GM10266 (cell line): ENCODE data around the gene KMT2B.

ENCODE experiments used
- DNase-seq: peaks from one replicate; pipeline ENCODE4 v3.0.0; 2012; ENCODE audit errors: extremely low spot score
- TF ChIP-seq, protein P1 (sequence below): IDR thresholded peaks from 2 replicates; pipeline ENCODE4 v1.5.1; 2012; ENCODE audit warnings: mild to moderate bottlenecking, low read depth; ENCODE audit not compliant: control insufficient read depth, insufficient read depth; ENCODE audit errors: missing control alignments

Gene KMT2B

DNA sequence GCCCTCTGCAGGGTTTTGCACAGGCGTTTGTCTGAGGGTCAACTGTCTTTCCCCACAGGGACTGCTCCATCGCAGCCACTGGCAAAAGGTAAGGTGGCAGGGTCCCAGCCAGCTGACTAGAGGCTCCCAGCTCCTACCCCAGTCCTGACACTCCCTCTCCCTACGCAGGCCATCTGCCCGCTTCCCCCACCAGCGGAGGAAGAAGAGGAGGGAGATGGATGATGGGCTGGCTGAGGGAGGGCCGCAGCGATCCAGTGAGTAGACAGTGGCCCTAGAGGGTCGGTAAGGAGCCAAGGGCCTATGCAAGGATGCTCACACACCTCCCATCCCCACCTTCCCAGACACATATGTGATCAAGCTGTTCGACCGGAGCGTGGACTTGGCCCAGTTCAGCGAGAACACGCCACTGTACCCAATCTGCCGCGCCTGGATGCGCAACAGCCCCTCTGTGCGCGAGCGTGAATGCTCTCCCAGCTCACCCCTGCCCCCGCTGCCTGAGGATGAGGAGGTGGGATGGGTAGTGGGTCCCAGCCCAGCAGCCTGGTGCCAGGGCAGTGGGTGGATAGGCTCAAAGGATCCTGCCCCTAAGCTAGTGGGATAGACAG lies 35.0 kb downstream of the KMT2B start:
- DNase-seq = no peak
- TF ChIP-seq, protein P1, sequence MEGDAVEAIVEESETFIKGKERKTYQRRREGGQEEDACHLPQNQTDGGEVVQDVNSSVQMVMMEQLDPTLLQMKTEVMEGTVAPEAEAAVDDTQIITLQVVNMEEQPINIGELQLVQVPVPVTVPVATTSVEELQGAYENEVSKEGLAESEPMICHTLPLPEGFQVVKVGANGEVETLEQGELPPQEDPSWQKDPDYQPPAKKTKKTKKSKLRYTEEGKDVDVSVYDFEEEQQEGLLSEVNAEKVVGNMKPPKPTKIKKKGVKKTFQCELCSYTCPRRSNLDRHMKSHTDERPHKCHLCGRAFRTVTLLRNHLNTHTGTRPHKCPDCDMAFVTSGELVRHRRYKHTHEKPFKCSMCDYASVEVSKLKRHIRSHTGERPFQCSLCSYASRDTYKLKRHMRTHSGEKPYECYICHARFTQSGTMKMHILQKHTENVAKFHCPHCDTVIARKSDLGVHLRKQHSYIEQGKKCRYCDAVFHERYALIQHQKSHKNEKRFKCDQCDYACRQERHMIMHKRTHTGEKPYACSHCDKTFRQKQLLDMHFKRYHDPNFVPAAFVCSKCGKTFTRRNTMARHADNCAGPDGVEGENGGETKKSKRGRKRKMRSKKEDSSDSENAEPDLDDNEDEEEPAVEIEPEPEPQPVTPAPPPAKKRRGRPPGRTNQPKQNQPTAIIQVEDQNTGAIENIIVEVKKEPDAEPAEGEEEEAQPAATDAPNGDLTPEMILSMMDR = no peak

DNA sequence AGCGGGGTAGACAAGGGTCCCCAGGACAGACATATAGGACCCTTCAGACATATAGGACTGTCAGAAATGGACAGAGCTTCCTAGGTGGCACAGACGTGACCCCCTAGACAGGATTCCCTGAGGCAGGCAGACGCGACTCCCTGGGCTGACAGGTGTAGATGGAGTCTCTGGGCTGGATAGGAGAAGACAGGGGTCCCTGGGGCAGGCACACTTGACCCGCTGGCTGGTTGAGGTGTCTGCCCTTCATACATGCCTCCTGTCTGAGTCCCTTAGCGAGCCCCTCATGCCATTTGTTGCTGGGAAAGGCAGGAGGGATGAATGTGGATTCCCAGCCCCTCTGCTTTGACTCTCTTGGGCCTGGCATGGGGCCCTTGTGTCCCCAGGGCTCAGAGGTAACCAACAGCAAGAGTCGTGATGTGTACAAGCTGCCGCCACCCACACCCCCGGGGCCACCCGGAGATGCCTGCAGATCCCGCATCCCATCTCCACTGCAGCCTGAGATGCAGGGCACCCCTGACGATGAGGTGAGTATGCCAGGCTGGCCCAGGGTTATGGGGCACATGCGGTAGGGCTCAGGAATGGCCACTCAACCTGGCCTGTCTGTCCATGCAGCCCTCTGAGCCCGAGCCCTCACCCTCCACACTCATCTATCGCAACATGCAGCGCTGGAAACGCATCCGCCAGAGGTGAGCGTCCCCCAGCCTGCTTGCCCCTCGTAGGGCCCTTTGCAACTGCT lies 36.0 kb downstream of the KMT2B start:
- DNase-seq = no peak
- TF ChIP-seq, protein P1 = no peak

DNA sequence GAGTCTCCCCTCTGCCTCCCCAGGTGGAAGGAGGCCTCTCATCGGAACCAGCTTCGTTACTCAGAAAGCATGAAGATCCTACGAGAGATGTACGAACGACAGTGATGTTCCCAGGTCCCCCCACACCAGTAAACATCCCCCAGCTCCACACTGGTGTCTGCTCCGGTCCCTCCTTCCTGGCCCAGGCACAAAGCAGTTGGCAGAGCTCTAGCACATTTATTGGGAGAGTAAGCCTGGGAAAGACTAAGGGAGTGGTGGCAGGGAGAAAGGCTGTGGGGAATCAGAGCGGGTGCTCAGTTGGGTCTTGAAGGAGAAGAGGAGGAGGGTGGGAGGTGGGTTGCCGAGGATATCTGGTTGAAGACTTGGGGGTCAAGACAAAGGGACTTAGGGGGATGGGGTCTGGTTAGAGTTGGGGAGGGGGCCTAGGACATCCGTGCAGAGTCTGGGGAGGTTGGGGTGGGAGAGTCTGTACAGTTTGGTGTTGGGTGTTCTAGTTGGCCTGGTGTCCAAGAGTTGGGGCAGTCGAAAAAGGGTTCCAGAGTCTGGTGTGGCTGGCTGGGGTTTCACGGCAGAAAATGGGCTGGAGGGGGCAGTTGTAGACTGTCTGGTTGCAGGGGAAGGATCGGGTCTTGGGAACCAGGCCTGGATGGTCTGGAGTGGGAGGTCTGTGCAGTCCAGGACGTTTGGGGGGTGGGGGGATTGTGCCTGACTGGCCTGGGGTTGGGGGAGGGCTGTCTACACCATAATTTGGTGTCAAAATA lies 36.7 kb downstream of the KMT2B start:
- no peak for DNase-seq
- TF ChIP-seq, protein P1 = no peak

DNA sequence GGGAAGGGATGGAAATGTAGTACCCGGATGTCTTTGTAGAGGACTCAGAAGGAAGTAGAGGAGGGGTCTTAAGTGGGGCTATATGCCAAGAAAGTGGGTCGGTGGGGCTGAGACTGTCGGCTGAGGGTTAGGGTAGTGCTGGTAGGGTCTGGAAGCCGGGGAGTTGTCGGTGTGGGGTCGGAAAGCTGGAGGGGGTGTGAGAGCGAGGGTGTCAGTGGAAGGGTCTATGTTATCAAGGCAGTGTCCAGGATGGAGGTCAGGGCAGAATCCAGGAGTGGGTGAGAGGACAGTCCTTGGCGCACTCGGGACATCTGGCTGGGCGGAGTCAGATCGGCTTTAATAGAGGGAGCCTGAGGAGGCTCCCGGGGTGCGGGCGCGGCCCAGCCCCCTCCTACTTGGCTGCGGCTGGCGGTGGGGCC lies 37.3 kb downstream of the KMT2B start:
- DNase-seq = no peak
- TF ChIP-seq, protein P1 = no peak

DNA sequence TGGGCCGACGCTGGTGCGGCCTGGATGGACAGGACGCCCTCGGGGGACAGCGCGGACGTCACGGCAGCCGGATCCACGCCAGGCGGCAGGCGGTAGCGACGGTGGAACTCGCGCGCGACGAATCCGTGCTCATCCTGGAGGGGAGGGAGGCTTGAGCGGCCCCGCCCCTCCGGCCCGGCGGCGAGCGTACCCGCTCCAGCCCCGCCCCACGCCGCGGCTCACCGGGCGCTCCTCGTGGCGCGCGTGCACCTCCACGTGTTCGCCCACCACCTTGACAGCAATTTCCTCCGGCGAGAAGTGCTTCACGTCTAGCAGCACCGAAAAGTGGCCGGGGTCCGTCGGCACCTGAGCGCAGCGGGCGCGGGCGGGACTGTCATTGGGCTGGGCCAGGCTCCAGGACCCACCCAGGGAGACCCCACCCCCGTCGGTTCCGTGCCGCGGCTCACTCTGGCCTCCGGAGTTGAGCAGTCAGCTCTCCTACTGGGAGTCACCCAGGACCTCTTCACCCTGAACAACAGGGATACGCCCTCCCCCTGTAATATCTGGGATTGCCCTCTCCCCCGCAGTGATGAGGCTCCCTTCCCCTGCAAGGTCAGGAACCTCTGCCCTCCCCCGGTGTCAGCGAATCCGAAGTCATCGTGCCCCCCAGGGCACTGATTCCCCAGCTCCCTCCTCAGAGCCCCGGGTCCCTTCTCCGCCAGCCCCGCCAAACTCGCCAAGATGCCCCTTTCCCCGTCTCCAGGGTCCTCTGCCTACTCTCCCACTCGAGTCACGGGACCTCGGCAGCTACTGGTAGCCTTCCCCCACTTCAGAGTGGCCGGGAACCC lies 38.0 kb downstream of the KMT2B start:
- TF ChIP-seq, protein P1 = no peak
- peak; percentile 24 for DNase-seq

DNA sequence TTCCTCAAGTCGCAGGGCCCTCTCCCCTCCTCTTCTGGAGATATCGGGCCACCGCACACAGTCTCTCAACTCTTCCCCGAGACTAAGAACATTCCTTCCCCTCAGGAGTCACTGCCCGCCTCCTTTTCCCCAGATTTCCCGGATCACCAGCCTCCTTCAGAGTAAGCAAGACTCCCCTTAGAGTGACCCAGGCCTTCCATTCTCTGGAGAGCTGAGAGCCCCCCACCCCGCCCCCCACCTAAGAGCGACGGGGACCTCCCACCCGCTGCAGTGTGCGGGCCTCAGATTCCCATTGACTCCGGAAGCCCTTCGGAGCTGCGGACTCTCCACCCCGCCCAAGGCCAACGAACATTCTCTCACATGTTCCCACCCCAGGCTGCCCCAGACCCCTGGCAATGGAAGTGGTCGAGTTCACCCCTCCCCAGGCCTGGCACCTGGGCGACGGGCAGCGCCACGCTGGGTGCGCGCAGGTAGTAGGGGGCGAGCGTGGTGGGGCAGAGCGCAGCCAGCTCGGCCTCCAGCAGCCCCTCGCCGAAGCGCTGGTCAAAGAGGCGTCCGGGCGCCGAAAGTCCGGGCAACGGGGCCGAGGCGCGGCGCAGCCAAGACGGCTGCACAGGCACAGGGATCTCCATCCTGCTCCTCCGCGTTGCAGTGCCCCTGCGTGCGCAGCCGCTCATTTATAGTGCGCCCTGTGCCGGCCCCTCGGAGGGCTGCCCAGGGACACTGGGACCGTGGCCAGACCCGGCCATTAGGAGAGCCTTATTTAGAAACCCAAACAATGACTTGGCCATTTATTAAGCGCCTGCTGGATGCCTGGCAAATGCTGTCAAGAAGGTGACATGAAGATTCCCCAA lies 38.8 kb downstream of the KMT2B start, which contains the start of gene HSPB6:
TSS of gene HSPB6 (minus strand) at position 653 of the 854 bp plus-strand sequence. CDS start at position 632, 21 bp downstream.
- no peak for DNase-seq
- TF ChIP-seq, protein P1 = no peak
